HG02759 (cell line): Measurements from ENCODE around the gene PURB.
A peak's percentile ranks its signal among the peaks of the same experiment; 100 is the strongest.
"Not testable (repeated sequence)": the region's sequence is repeated elsewhere in the genome, so short reads cannot be mapped to it uniquely, and the experiment has no call there.

Experiments
- ATAC-seq: cut with Tn5 transposase; IDR thresholded peaks from one replicate; pipeline ENCODE4 v1.9.1; 2021; ENCODE audit warnings: mild to moderate bottlenecking, moderate library complexity; ENCODE audit not compliant: unreplicated experiment

Gene PURB

DNA sequence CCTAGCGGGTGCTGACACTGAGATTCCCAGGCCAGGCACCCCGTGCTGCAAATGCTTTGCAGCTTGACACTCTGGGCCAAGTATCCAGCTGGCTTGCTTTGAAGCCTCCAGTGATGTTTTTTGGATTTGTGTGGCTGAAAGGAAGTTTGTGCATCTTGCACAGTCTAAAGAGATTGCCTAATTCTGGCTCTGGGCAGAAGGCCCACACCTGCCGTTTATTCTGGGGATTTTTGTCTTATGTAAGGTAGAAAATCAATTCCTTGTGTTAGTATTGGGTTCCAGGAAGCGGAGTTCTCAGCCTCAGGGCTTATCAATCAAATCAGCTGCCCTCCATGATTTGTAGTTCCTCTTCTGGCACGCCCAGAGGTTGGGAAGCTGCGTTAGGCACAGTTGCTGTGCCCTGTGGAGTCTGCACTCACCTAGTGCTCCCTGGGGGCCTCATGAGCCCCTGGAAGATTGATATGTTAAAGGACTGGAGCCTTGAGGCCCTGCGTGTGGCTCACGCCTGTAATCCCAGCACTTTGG lies 8.4 kb upstream of the PURB start:
- no peak for ATAC-seq

GRCh38 chr7:44891791-44892190 lies 6.5 kb upstream of the PURB start:
- no peak for ATAC-seq

GRCh38 chr7:44891372-44891771 lies 6.0 kb upstream of the PURB start:
- ATAC-seq: no peak

- no peak for ATAC-seq
These were observed 3.9 kb upstream of the PURB start for GRCh38 chr7:44889086-44889781.

DNA sequence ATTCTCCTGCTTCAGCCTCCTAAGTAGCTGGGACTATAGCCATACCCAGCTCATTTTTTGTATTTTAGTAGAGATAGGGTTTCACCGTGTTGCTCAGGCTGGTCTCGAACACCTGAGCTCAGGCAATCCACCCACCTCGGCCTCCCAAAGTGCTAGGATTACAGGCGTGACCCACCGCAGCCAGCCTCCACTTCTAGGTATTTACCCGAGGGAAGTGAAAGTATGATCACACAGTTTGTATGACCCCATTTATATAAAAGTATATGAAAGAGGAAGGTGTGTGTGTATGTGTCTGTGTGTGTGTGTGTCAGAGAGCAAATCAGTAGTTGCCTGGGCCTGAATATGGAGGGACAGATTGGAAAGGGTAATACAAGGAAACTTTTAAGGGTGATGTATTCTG lies 2.0 kb upstream of the PURB start:
- ATAC-seq: no peak

DNA sequence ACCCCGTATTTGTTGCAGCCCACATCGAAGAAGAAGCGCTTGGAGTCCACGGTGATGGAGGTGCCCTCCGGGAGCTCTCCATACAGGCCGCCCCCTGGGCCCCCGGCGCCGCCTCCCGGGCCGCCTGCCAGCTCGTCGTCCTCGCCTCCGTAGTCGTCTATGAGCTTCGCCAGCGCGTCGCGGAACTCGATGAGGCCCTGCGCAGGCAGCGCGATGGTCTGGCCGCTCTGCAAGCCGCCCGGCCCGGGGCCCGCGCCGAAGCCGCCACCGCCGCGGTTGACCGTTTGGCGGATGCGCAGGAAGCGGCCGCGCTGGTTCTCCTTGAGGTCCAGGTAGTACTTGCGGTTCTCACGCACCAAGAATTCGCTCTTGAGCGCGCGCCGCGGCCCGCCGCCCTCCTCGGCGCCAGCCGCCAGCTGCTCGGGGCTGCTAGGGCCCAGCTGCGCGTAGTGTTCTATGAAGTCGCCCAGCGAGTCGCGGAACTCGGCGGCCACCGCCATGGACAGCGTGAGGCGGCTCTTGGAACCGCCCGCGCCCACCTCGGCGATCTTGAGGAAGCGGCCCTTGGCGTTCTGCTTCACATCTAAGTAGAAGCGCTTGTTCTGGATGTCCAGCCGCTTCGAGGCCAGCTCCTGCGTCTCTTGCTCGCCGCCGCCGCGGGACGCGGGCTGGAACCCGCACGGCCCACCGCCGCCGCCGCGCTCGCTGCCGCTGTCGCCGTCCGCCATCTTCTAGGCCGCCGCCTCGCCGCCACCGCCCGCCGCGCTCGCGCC lies 523 bp downstream of the PURB start:
- ATAC-seq: peak; percentile 27

DNA sequence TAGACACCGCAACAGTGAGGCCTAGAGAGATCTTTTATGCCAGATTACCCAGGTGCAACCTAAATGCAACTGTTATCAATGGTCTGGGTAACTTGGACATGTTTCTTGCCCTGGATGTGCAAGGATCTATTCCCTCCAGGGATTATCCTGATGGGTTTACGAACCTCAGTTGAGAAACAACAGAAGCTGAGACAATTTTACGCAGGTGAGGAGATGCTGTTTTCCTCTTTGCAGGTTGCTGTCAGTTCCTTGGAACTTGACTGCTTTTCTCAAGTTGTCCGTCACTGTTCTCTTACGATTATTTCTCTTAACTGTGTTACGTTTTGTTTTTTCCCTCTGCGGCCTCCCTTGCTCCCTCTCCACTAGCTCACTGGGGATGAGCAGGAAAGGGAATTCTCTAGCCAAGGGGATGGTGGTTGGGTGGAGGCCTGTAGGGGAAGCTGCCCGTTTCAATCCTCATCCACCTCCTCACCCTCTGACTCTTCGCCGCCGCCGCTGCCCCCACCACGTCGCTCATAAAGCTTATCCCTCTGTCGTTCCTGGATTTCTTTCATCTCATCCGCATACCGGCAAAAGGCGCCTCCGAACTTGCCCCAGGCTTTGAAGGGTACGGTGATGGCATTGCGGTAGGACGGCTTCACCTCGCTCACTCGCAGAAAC lies 1.2 kb downstream of the PURB start:
- no peak for ATAC-seq

- no peak for ATAC-seq
These were observed 2.4 kb downstream of the PURB start for GRCh38 chr7:44882899-44883298.

DNA sequence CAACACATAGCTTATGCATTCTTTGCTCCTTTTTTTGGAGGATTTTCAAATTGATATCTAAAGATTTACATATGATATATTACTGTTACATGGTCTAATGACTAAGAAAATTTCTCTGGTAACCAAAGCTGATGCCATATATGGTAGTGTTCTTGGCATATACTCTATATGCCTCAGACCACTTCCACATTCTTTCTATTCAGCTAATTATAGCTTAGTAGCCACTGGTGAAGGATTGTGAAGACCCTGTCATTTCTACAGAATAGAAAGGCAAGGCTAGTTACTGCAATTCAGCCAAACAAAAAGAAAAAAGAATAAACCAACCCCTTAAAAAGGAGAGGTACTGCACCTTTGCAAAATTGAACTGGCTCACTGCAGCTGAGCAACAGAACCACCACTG lies 3.7 kb downstream of the PURB start:
- ATAC-seq: no peak

- ATAC-seq: no peak
These were observed 4.2 kb downstream of the PURB start for GRCh38 chr7:44881066-44881600.

GRCh38 chr7:44880317-44881018 lies 4.9 kb downstream of the PURB start:
- ATAC-seq: no peak

DNA sequence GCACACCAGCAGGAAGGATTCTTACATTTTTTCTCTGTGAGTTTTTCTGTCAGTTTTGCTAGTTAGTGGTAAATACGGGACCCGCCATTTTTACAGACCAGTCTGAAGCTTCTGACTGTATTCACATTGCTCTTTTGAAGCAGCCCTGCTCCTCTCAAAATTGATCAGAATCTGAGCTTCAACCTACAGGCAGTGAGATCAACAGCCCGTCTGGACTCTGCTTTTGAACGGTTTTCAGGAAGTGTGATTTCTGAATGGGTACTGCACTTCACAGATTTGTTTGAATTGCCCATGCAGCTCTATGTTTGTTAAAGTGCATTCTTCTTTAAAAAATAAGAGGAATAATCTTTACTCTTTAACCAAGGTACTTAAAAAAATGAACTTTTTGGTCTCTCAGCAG lies 8.9 kb downstream of the PURB start:
- ATAC-seq: no peak

GRCh38 chr7:44875241-44875640 lies 10.1 kb downstream of the PURB start:
- ATAC-seq: no peak

DNA sequence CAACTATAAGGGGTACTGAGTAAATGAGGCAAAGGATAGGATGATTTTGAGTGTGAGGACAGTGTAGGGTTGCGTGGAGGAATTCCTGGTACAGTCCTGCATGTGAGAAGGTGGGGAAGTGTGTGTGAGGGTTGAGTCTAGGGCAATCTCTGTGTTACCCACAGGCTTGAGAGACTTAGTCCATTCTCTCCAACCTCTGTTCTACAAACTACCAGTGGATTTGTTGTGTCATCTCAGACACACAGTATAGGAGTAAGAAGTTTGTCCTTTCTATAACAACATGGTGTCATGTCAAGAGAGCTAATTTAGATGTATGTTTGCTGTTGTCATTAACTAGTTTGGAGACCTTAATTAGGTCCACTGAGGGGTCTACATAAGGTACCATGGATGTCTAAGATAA lies 12.5 kb downstream of the PURB start:
- no peak for ATAC-seq

GRCh38 chr7:44871918-44872317 lies 13.4 kb downstream of the PURB start:
- ATAC-seq: not testable (repeated sequence)

GRCh38 chr7:44870780-44871179 lies 14.6 kb downstream of the PURB start:
- not testable (repeated sequence) for ATAC-seq

DNA sequence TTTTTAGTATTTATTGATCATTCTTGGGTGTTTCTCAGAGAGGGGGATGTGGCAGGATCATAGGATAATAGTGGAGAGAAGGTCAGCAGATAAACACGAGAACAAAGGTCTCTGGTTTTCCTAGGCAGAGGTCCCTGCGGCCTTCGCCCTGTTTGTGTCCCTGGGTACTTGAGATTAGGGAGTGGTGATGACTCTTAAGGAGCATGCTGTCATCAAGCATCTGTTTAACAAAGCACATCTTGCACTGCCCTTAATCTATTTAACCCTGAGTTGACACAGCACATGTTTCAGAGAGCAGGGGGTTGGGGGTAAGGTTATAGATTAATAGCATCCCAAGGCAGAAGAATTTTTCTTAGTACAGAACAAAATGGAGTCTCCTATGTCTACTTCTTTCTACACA lies 15.0 kb downstream of the PURB start:
- not testable (repeated sequence) for ATAC-seq

GRCh38 chr7:44867073-44867995 lies 18.0 kb downstream of the PURB start:
- ATAC-seq: no peak

GRCh38 chr7:44861949-44862348 lies 23.4 kb downstream of the PURB start:
- not testable (repeated sequence) for ATAC-seq

DNA sequence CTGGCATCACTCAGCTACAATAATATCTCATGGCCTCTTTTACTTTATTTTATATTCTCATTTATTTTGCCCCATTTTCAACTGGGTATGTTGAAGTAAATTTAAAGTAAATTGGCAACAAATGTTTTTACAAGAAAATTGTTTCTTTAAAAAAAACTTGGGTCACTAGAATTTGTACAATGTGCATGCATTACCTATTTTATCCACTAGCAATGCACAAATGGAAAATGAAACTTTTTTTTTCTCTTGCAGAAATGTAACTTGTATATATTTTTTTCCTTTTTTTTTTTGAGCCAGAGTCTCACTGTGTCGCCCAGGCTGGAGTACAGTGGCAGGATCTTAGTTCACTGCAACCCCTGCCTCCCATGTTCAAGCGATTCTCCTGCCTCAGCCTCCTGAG lies 27.2 kb downstream of the PURB start:
- ATAC-seq: no peak
